GM13976 (cell line): ENCODE results near the gene ADA.

Experiments used
- DNase-seq: peaks from one replicate; pipeline ENCODE4 v3.0.0; 2012; ENCODE audit warnings: low spot score
- CTCF ChIP-seq: IDR thresholded peaks from 2 replicates; pipeline ENCODE4 v1.5.1; 2012; ENCODE audit warnings: borderline replicate concordance, mild to moderate bottlenecking; ENCODE audit not compliant: insufficient read depth; ENCODE audit errors: extremely low read depth, missing control alignments, control extremely low read depth
- in situ Hi-C: fragments of 300-500 bp; cut with MboI; formaldehyde crosslinking; loops from one replicate; pipeline ENCODE4 v1.12.0; 2022; ENCODE audit warnings: low sequenced_read_pairs, mixed read lengths, inconsistent platforms; ENCODE audit not compliant: unreplicated experiment

ADA gene

GRCh38 chr20:44644667-44645131 lies 6.8 kb downstream of the ADA start:
- in situ Hi-C loops: no loop called here
- TF ChIP-seq CTCF: peak; percentile 10
- no peak for DNase-seq

- no peak for TF ChIP-seq CTCF
- in situ Hi-C loops: no loop called here
- DNase-seq: no peak
Measured at GRCh38 chr20:44644230-44644617, 7.3 kb downstream of the ADA start.

GRCh38 chr20:44643596-44644229 lies 7.8 kb downstream of the ADA start:
- TF ChIP-seq CTCF: no peak
- in situ Hi-C loops: no loop called here
- no peak for DNase-seq

- in situ Hi-C loops: no loop called here
- DNase-seq: no peak
- no peak for TF ChIP-seq CTCF
Measured at GRCh38 chr20:44643154-44643519, 8.4 kb downstream of the ADA start.

- in situ Hi-C loops: no loop called here
- peak; percentile 77 for DNase-seq
- no peak for TF ChIP-seq CTCF
Measured at GRCh38 chr20:44642203-44643153, 9.0 kb downstream of the ADA start.

GRCh38 chr20:44641325-44641724 lies 10.2 kb downstream of the ADA start:
- in situ Hi-C loops: no loop called here
- TF ChIP-seq CTCF: no peak
- DNase-seq: no peak
